IPS-18c (cell line): ENCODE data around the gene SERTM1.

Experiments used
- H3K4me3 ChIP-seq: 2 replicates; pipeline ENCODE4 v1.7.0; 2013; ENCODE audit warnings: low read depth, mild to moderate bottlenecking, low read length, moderate library complexity; ENCODE audit not compliant: insufficient read depth
- H3K9me3 ChIP-seq: one replicate; pipeline ENCODE4 v1.6.1; 2013; ENCODE audit warnings: mild to moderate bottlenecking, low read length, moderate library complexity; ENCODE audit not compliant: control insufficient read depth, insufficient read depth

Gene SERTM1

DNA sequence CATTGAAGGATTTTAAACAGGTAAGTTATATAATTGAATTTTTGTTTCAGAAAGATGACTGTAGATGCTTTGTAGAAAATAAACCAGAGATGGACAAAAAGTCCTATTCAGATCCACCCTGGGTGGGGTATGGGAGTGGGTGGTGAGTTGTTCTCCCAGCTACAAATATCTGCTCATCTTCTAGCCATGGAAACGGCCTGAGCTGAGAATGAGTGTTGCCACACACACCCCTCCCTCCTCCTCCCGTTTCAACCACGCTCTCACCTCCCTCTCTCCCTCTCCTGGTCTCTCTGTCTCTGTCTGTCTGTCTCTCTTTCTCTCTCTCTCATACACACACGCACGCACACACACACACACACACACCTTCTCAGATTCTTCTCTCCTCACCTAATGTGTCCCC is 26.4 kb downstream of the SERTM1 start:
- H3K4me3 ChIP-seq, result no peak overlapping the region
- no peaks in the 10 kb centered on the region for H3K9me3 ChIP-seq

DNA sequence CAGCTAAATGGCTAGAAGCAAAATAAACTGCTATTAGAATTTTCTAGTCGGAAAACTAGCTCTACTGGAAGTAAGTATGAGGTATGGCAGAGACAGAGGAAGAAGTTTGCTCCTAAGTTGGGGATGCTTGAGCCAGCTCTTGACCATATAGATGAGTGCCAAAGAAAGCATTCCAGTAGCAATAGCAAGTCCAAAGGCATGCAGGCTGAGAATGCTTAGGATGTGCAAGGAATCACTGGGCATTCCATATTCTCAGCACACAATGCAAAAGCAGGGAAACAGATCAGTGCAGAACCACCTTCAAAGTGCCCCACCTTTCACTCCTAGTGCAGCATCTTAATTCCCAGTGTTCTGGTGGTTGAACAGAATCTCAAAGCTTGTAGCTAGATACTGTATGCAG is 32.9 kb downstream of the SERTM1 start:
- Histone ChIP-seq H3K9me3 (no peaks in the 10 kb centered on the region), H3K4me3 (no peak overlapping the region)

DNA sequence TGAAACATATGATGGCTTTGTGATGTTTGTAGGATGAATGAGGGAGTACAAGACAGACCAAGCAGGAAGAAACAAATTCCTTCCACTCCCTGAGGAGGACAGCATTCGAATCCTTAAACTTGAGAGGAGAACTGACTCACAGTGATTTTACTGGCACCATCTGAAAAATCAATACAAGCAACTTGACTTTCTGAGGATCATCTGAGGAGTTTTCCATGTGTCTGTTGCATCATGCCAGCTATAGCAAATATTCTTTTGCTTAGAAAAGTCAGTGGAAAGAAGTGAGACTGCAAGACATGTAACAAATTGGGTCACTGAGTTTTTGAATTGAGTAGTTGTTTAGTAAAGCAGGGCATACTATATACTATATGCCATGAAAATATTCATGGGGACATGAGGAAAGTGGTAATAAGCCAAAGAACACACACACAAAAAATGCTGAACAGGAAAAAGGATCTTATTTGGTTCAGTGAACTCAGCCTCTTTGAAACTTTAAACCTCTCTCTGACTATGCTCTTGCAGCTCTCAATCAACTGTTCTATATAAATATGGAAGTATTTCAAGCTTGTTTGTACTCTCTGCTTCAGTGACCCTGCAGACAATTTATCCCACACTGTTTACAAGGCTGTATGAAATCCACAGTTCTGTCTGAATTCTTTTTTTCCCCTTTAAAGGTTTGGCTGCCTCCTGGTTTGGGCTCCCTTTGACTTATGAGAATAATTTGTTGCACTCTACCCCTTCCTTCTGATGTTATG is 35.5 kb downstream of the SERTM1 start:
- Histone ChIP-seq H3K4me3 (no peak overlapping the region), H3K9me3 (no peaks in the 10 kb centered on the region)

DNA sequence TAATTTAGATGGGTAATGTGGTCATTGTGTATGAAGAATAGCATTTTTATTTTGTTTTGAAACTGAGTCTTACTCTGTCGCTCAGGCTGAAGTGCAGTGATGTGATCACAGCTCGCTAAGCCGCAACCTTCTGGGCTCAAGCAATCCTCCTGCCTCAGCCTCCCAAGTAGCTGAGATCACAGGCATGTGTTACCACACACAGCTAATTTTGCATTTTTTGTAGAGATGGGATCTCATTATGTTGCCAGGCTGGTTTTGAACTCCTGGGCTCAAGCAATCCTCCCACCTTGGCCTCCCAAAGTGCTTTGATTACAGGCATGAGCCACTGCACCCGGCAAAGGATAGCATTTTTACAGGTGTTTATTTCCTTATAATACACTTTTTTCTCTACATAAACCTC is 36.6 kb downstream of the SERTM1 start:
- Histone ChIP-seq H3K4me3 (no peak overlapping the region), H3K9me3 (no peaks in the 10 kb centered on the region)

DNA sequence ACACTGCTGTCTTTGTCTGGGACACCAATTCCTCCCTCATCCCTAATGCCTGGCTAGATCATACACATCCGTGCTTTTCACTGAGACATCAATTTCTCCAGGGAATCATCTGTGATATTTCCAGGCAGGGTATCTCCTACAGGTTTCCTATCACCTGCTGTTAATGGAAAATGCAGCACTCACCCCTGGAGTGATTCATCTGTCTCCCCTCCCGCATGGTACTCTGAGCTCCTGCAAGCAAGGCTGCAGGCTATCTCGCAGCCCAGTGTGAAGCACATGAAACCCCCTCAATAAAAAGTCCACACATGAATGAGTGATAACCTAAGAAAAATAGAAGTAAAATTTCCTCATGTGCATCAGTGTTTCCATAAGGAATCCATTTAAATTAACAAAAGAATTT is 38.5 kb downstream of the SERTM1 start:
- H3K4me3 ChIP-seq, result no peak overlapping the region

DNA sequence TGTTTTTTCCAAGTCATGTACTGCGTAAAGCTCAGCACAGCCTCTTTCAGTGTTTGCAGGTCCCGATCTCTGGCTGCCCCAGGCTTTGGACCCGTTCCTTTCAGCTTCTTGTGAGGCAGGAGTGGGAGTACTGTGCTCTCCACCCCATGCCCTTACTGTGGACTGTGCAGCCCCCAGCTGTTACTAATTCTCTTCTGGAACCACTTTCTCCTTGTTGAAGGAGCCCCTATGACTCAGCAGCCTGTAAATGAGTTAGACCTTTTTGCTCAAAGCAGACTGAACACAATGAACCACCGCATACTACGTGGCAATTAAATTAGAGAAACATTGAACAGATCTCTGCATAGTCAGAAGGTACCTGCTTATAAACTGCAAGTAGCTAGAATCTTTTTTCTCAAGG is 39.0 kb downstream of the SERTM1 start:
- no peaks in the 10 kb centered on the region for H3K9me3 ChIP-seq
- H3K4me3 ChIP-seq, result no peak overlapping the region

More for the DNA sequence above, 38.5 kb downstream of the SERTM1 start:
- H3K9me3 ChIP-seq, result no peaks in the 10 kb centered on the region

DNA sequence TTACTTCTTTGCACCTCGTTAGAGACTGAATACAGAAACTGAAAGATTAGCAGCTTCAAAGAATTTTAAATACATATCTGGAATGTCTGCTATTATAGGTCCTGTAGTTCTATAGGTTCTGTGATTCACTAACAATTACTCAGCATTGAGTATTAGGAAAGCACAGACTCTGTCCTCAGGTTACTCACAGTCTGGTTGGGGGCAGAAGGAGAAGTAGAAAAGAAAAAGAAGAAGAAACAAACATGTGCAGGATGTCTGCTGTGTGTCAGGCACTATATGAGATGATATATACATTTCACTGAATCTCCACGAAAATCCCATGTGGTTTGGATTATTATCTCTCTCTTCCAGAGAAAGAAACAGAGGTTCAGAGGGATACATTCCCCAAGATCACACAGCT is 40.1 kb downstream of the SERTM1 start:
- Histone ChIP-seq H3K9me3 (no peaks in the 10 kb centered on the region), H3K4me3 (no peak overlapping the region)

DNA sequence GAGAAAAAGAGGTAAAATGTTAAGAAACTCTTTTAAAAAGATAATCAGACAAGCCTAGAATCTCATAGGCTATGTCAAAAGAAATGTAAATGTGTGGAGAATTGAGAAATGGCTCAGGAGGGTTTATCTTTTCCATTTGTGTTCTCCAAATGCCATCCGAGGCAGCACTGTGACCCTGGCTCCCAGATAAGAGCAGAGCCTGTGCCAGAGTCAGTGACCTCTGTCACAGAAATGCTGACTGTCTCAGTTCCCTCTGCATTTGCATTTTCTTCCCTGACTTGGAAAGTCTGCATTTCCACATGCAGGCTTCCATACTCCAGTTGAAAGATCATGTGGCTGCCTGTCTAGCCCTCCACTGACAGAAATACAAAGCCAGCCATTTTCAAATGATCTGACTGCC is 42.0 kb downstream of the SERTM1 start:
- no peaks in the 10 kb centered on the region for H3K9me3 ChIP-seq
- H3K4me3 ChIP-seq, result no peak overlapping the region

DNA sequence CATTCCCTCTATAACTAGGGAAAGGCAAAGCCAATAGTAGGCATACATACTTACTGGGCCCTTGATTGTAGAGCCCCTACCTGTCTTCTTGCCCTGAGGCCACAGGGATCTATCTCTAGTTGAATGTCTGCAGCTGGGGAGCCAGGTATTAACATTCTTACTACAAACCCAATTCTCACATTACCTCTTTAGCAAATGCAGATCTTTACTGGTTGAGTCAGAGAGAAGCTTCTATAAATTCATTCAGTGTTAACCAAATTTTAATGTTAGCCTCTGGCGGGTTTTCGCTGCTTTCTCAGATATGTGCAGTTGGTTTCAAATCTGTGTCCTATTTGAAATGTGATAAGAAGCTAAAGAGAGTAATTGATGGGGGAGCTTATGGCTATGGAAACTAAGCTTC is 43.2 kb downstream of the SERTM1 start:
- Histone ChIP-seq H3K9me3 (no peaks in the 10 kb centered on the region), H3K4me3 (no peak overlapping the region)

DNA sequence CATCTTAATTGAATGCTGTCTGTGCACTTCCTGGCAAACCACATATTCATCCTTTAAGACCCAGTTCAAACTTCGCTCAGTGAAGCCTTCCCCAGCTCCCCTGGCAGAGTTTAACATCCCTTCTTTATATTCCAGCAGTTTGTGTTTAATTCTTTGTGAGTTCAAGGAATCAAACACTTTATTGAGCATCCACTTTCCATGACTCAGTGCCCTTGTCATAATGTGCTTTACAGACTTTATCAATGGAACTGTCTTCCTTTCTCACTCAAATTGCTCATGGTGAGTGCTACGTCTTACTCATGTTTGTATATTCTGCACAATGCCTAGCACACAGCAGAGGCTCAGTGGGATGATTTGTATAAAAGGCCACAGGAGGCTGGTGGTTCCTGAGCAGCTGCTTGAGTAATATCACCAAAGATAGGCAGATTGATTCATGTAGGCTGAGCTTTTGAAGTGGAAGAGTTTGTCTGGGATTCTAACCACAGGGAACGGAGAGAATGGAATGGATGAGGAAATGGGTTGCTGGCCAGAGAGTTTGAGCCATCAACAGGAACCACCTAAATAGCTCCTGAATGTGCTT is 44.2 kb downstream of the SERTM1 start:
- Histone ChIP-seq H3K9me3 (no peaks in the 10 kb centered on the region), H3K4me3 (no peak overlapping the region)

DNA sequence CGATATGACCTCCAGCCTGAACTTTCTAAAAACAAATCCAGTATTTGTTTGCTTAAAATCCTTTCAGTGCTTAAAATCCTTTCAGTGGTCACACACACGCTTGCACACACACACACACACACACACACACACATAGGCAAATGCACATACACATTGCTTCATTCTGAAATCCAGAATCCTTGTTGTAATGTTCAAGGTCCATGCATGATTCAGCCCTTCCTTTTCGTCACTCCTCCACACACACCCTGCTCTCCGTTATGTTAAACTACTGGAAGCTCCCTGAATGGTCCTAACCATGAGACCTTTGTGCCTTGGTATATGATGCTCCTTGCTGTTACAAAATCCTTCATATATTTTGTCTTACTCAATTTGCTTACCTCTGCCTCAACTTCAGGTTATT is 44.9 kb downstream of the SERTM1 start:
- H3K9me3 ChIP-seq, result no peaks in the 10 kb centered on the region
- H3K4me3 ChIP-seq, result no peak overlapping the region

DNA sequence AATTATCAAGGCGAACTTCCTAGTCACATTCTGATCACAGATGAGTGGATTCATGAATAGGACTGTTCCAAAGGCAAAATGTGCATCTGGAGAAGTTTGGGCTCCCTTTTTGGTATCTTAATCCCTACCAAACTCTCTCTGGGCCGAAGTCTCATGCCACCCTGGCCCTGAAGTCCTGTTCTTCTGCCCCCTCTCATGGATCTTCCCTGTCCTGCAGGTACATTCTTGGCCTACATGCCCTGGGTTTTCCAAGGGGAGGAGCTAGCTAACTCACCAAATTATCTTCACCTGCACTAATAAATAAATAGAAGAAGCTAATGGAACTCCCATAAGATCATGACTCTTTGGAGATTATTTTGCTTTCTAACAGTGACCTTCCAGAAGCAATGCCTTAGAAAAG is 50.3 kb downstream of the SERTM1 start:
- Histone ChIP-seq H3K4me3 (no peak overlapping the region), H3K9me3 (no peaks in the 10 kb centered on the region)

DNA sequence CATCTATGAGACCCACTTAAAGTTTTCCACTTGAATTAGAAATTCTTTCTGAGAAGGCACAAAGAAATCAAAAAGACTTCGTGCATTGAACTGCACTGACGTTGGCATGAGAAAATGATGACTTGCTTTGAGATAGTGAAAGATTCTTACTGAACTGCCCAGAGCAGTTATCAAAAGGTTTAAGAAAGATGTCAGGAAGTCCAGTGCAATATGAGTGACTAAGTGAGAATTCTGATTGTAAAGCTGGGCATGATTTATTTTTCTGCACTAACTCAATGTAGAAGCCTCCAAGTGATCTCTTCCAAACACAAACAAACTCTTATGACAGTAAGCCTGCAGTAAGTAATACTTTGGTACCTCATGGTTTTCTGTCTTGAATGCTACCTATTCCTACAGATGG is 52.1 kb downstream of the SERTM1 start:
- Histone ChIP-seq H3K4me3 (no peak overlapping the region), H3K9me3 (no peaks in the 10 kb centered on the region)

DNA sequence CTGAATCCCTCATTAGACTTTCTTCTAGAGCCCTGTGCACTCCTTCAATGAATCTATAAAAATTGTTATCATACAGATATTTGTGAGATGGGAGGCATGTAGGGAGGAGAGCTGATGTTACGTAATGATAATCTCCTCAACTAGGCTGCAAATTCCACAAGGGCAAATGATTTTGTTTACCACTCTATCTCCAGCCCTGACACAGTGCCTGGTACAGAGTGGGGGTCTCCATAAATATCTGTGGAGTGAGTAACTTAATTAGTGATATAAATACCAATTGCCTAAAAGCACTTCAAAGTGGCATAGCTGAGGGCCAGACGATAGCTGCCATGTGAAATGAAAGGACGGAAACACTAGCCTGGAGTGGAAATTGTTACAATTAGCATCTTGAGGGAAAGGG is 54.2 kb downstream of the SERTM1 start:
- Histone ChIP-seq H3K9me3 (no peaks in the 10 kb centered on the region), H3K4me3 (no peak overlapping the region)

DNA sequence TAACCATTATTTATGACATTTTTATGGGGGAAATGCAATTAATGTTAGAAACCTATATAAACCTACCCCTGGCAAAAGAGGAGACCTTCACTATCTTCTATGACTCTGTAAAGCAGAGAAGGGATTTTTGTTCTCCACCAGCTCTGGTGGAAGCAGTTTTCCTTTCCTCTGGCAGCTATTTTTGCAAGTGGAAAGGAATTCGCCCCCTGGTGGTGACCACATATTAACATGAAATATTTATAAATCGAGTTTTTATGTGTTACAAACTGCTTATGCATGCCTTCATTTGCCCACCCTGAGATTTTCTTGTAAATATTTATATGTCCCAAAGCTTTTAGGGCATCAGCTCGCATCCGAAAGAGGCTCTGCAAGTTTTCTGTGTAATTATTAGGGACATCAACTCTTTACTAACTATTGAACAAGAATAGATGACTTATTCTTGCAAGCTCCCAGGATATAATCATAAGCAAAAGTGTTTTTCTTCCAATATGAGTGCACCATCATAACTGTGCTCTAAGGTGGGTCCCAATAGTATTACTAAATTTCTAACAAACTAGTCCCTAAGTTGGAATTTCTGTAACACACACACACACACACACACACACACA is 62.4 kb downstream of the SERTM1 start:
- H3K4me3 ChIP-seq, result no peak overlapping the region
- H3K9me3 ChIP-seq, result no peaks in the 10 kb centered on the region

DNA sequence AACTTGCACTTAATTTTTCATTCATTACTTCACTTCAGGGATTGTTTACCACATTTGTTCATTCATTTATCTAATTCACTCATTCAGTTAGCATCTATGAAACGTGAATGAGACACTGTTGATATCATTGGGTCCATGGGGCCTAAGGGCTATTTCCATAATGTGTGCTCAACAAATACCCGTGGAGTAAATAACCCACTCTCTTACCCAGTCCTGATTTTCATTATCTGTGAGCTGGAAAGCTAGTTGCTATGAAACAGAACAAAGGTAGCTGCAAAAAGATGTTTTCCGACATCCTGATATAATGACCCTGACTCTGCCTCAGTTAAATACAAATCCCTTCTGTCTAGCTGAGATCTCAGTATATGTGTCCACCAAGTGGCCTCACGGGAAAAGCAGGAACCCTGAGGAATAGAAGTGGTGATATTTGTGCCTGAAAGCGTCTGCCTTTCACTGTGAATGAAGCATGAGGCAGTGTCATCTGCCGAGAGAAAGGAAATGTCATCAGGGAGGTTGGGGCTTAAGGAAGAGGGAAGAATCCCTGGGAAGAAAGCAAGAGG is 63.8 kb downstream of the SERTM1 start:
- Histone ChIP-seq H3K4me3 (no peak overlapping the region), H3K9me3 (no peaks in the 10 kb centered on the region)

DNA sequence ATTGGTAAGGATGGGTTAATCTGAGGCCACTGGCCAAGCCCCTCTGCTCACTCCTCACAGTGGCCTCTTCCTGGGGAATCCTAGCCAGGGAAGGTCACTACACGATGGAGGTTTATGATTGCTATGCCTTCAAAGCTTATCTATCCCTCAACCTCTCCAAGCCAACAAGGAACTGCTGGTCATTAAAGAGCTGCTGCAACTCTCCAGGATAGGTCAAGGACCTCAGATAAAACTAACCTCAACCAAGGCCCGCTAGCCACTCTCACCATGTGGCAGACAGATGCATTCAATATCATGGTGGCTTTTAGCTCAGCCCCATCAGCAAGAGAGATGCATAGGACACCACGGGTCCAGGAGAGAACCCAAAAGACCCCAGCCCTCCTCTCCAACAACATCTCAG is 71.6 kb downstream of the SERTM1 start:
- Histone ChIP-seq H3K4me3 (no peak overlapping the region), H3K9me3 (no peaks in the 10 kb centered on the region)

DNA sequence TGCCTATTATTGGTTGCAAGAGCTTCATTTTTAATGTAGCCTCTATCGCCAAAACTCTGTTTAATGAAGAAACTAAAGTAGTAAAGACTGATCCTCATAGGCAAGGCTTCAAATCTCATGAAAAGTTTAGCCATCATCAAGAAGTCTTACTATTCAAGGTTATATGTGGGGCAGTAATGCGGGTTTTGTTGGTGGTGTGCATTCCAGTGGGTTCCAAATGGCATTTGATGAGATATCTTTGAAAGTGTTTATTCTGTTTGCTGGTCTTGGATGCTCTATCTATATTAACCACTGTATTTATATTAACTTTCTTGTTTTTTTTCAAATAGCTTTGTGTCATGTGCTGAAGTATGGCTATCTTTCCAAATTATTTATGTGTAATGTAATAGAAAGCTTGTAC is 72.2 kb downstream of the SERTM1 start:
- Histone ChIP-seq H3K9me3 (no peaks in the 10 kb centered on the region), H3K4me3 (no peak overlapping the region)
